Natural killer cell (primary cell): ENCODE data around the gene SLC35F3. TPM values are rescaled to one million over a fixed set of nuclear protein-coding genes. Genes with fewer than 3 reads are reported as not detected.

Source experiments
- ATAC-seq, 3 donors: fragments of 150-1000 bp in 2 of 3; fragments of 200-7000 bp in 1 of 3; cut with Tn5 transposase; 1 replicate in 1 of 3; 2 replicates in 2 of 3; pipeline ENCODE4 v1.10.0; 2021; ENCODE audit warnings: mild to moderate bottlenecking in 2 of 3, moderate library complexity in 2 of 3
- DNase-seq, 2 donors: peaks; one replicate each; pipeline versions ENCODE4 v3.0.0 to v3.0.0-alpha.2; 2013 to 2021; ENCODE audit warnings: mixed read lengths in 1 of 2
- H3K27ac ChIP-seq: one replicate; pipeline ENCODE4 v1.5.1; 2013; ENCODE audit warnings: mild to moderate bottlenecking, low read length
- H3K27me3 ChIP-seq: one replicate; pipeline ENCODE4 v1.6.1; 2013; ENCODE audit warnings: low read length; ENCODE audit not compliant: control insufficient read depth, insufficient read depth
- H3K36me3 ChIP-seq: one replicate; pipeline ENCODE4 v1.6.1; 2013; ENCODE audit warnings: low read length; ENCODE audit not compliant: control insufficient read depth, insufficient read depth
- H3K4me1 ChIP-seq: one replicate; pipeline ENCODE4 v1.6.1; 2013; ENCODE audit warnings: low read length; ENCODE audit not compliant: control insufficient read depth, insufficient read depth
- H3K4me3 ChIP-seq: one replicate; pipeline ENCODE4 v1.5.1; 2013; ENCODE audit warnings: low read length
- H3K9me3 ChIP-seq: one replicate; pipeline ENCODE4 v1.6.1; 2013; ENCODE audit warnings: low read length; ENCODE audit not compliant: control insufficient read depth, insufficient read depth
- H3K27ac Mint-ChIP-seq, 2 donors: one replicate each; pipeline ENCODE4 v1.8.0; 2022; ENCODE audit warnings: mild to moderate bottlenecking in 2 of 2, mixed read lengths in 2 of 2, moderate library complexity in 1 of 2
- H3K27me3 Mint-ChIP-seq, 2 donors: one replicate each; pipeline ENCODE4 v1.8.0; 2022; ENCODE audit warnings: low read depth in 2 of 2, mixed read lengths in 2 of 2
- H3K36me3 Mint-ChIP-seq: one replicate; pipeline ENCODE4 v1.8.0; 2022; ENCODE audit warnings: mixed read lengths
- H3K4me1 Mint-ChIP-seq, 2 donors: one replicate each; pipeline ENCODE4 v1.8.0; 2022; ENCODE audit warnings: mixed read lengths in 2 of 2
- H3K4me3 Mint-ChIP-seq: one replicate; pipeline ENCODE4 v1.8.0; 2022; ENCODE audit warnings: mild to moderate bottlenecking, moderate library complexity, mixed read lengths
- H3K9me3 Mint-ChIP-seq, 2 donors: one replicate each; pipeline ENCODE4 v1.8.0; 2022; ENCODE audit warnings: mixed read lengths in 2 of 2
- CTCF ChIP-seq: fragments of 200-600 bp; IDR thresholded peaks from one replicate; pipeline ENCODE4 v1.8.0; 2022; ENCODE audit warnings: antibody characterized with exemption
- WGBS: methylation state at CpG from one replicate; pipeline ENCODE4 v1.1.7; 2013; ENCODE audit warnings: missing lambda C conversion rate; ENCODE audit not compliant: insufficient coverage; 5-methylcytosine and 5-hydroxymethylcytosine counted together
- intact Hi-C: fragments of 100-400 bp; cut with micrococcal nuclease; formaldehyde crosslinking; loops from one replicate; pipeline ENCODE4 v1.14.2; 2022
- total RNA-seq, 4 donors: library from RNA; stranded (reverse); fragments of 120-200 nt in 1 of 4; gene quantifications; one replicate each; pipeline versions ENCODE4 v1.2.3 to v1.2.4, GENCODE V29; 2013 to 2022

The SLC35F3 gene
- total RNA-seq, 3 donors from 2014 or later (not counting 1 experiment from before 2014, with no cell fraction given), result not detected

- no peak overlapping the region for H3K27ac Mint-ChIP-seq
- Histone ChIP-seq H3K4me1 (no peaks in the 10 kb centered on the region), H3K4me3 (no peak overlapping the region), H3K9me3 (no peaks in the 10 kb centered on the region), H3K27ac (no peak overlapping the region), H3K27me3 (peaks cover 2% of the 10 kb centered on the region), H3K36me3 (no peaks in the 10 kb centered on the region)
- ATAC-seq (no peak), DNase-seq (no peak)
- H3K9me3 Mint-ChIP-seq, result no peaks in the 10 kb centered on the region
- intact Hi-C loops, result no loop called here
- H3K4me1 Mint-ChIP-seq, result no peaks in the 10 kb centered on the region
- no peak overlapping the region for H3K4me3 Mint-ChIP-seq
- WGBS, result 100% methylated on average over 1 of the region's 2 CpGs
- TF ChIP-seq CTCF, result no peak
- H3K36me3 Mint-ChIP-seq, result no peaks in the 10 kb centered on the region
- peaks cover 5 to 10% of the 10 kb centered on the region in 2 donors for H3K27me3 Mint-ChIP-seq
Observed at GRCh38 chr1:233988963-233989696, 84.7 kb downstream of the SLC35F3 start.

GRCh38 chr1:233990486-233990885 lies 86.0 kb downstream of the SLC35F3 start:
- ATAC-seq (no peak), DNase-seq (no peak)
- no CpG with 5 or more reads among the region's 2 CpGs for WGBS
- H3K27ac Mint-ChIP-seq, result no peak overlapping the region
- Histone ChIP-seq H3K9me3 (no peaks in the 10 kb centered on the region), H3K27me3 (peaks cover 2% of the 10 kb centered on the region), H3K36me3 (no peaks in the 10 kb centered on the region), H3K4me3 (no peak overlapping the region), H3K4me1 (no peaks in the 10 kb centered on the region), H3K27ac (no peak overlapping the region)
- peaks cover 5 to 10% of the 10 kb centered on the region in 2 donors for H3K27me3 Mint-ChIP-seq
- H3K4me3 Mint-ChIP-seq, result no peak overlapping the region
- no peaks in the 10 kb centered on the region for H3K9me3 Mint-ChIP-seq
- TF ChIP-seq CTCF, result no peak
- H3K4me1 Mint-ChIP-seq, result no peaks in the 10 kb centered on the region
- intact Hi-C loops, result no loop called here
- H3K36me3 Mint-ChIP-seq, result no peaks in the 10 kb centered on the region

- Histone ChIP-seq H3K9me3 (no peaks in the 10 kb centered on the region), H3K27ac (no peak overlapping the region), H3K4me3 (no peak overlapping the region), H3K27me3 (peaks cover 2% of the 10 kb centered on the region), H3K4me1 (no peaks in the 10 kb centered on the region), H3K36me3 (no peaks in the 10 kb centered on the region)
- Mint-ChIP-seq H3K36me3 (no peaks in the 10 kb centered on the region), H3K9me3 (peaks cover 0 to 5% of the 10 kb centered on the region in 2 donors), H3K4me1 (no peaks in the 10 kb centered on the region), H3K4me3 (no peak overlapping the region), H3K27ac (no peak overlapping the region), H3K27me3 (peaks cover 5 to 8% of the 10 kb centered on the region in 2 donors)
- 44% methylated on average over 6 of the region's 6 CpGs for WGBS
- no peak for DNase-seq
- TF ChIP-seq CTCF, result no peak
- no peak for ATAC-seq
- intact Hi-C loops, result no loop called here
Observed at GRCh38 chr1:233993651-233994050, 89.2 kb downstream of the SLC35F3 start.

- H3K27ac ChIP-seq, result no peak overlapping the region
- DNase-seq (no peak), ATAC-seq (no peak)
- Mint-ChIP-seq H3K4me1 (no peaks in the 10 kb centered on the region), H3K36me3 (no peaks in the 10 kb centered on the region), H3K27ac (no peak overlapping the region), H3K9me3 (peaks cover 0 to 5% of the 10 kb centered on the region in 2 donors), H3K27me3 (peaks cover 5 to 8% of the 10 kb centered on the region in 2 donors), H3K4me3 (no peak overlapping the region)
- H3K9me3 ChIP-seq, result no peaks in the 10 kb centered on the region
- intact Hi-C loops, result no loop called here
- H3K4me3 ChIP-seq, result no peak overlapping the region
- H3K27me3 ChIP-seq, result peaks cover 2% of the 10 kb centered on the region
- WGBS, result 80% methylated on average over 2 of the region's 3 CpGs
- no peaks in the 10 kb centered on the region for H3K36me3 ChIP-seq
- no peaks in the 10 kb centered on the region for H3K4me1 ChIP-seq
- no peak for TF ChIP-seq CTCF
Observed at GRCh38 chr1:233994112-233994511, 89.6 kb downstream of the SLC35F3 start.
